Neuron (in vitro differentiated cells): ENCODE results near the gene FAM83E.
"Not testable (repeated sequence)": the region's sequence is repeated elsewhere in the genome, so short reads cannot be mapped to it uniquely, and the experiment has no call there.

ENCODE experiments used
- H2AFZ ChIP-seq: one replicate; pipeline ENCODE4 v1.6.1; 2013; ENCODE audit warnings: low read depth, mild to moderate bottlenecking, inconsistent platforms, low read length, moderate library complexity
- H3K27me3 ChIP-seq: one replicate; pipeline ENCODE4 v1.6.1; 2013; ENCODE audit warnings: low read length; ENCODE audit not compliant: insufficient read depth
- H3K36me3 ChIP-seq: one replicate; pipeline ENCODE4 v1.6.1; 2013; ENCODE audit warnings: low read length; ENCODE audit not compliant: insufficient read depth
- H3K4me1 ChIP-seq: one replicate; pipeline ENCODE4 v1.6.1; 2013; ENCODE audit warnings: low read length; ENCODE audit not compliant: insufficient read depth
- H3K4me3 ChIP-seq: 2 replicates; pipeline ENCODE4 v1.5.1; 2013; ENCODE audit warnings: mild to moderate bottlenecking, low read length, moderate library complexity
- H3K9me3 ChIP-seq: one replicate; pipeline ENCODE4 v1.6.1; 2013; ENCODE audit warnings: low read length

Gene FAM83E

GRCh38 chr19:48587387-48587786 is 27.5 kb downstream of the FAM83E start:
- no peaks in the 10 kb centered on the region for H3K9me3 ChIP-seq
- H3K27me3 ChIP-seq = no peaks in the 10 kb centered on the region
- H3K36me3 ChIP-seq = no peaks in the 10 kb centered on the region
- no peak overlapping the region for H3K4me3 ChIP-seq
- peaks cover 7% of the 10 kb centered on the region for H3K4me1 ChIP-seq
- H2AFZ ChIP-seq = no peak overlapping the region

- H3K36me3 ChIP-seq = no peaks in the 10 kb centered on the region
- H3K9me3 ChIP-seq = no peaks in the 10 kb centered on the region
- H2AFZ ChIP-seq = no peak overlapping the region
- no peaks in the 10 kb centered on the region for H3K27me3 ChIP-seq
- peaks cover 3% of the 10 kb centered on the region for H3K4me1 ChIP-seq
- no peak overlapping the region for H3K4me3 ChIP-seq
Observed at GRCh38 chr19:48582168-48582567, 32.7 kb downstream of the FAM83E start.

GRCh38 chr19:48578891-48579290 is 36.0 kb downstream of the FAM83E start:
- H2AFZ ChIP-seq = no peak overlapping the region
- no peaks in the 10 kb centered on the region for H3K9me3 ChIP-seq
- peaks cover under 1% of the 10 kb centered on the region for H3K4me1 ChIP-seq

GRCh38 chr19:48577908-48578307 is 37.0 kb downstream of the FAM83E start:
- not testable (repeated sequence) for H3K27me3 ChIP-seq, H3K4me3 ChIP-seq, H3K36me3 ChIP-seq, H3K4me1 ChIP-seq, H2AFZ ChIP-seq, H3K9me3 ChIP-seq

More at GRCh38 chr19:48578891-48579290, 36.0 kb downstream of the FAM83E start:
- Histone ChIP-seq H3K27me3 (no peaks in the 10 kb centered on the region), H3K4me3 (no peak overlapping the region), H3K36me3 (no peaks in the 10 kb centered on the region)

GRCh38 chr19:48575931-48576622 is 38.8 kb downstream of the FAM83E start:
- no peak overlapping the region for H2AFZ ChIP-seq
- no peaks in the 10 kb centered on the region for H3K36me3 ChIP-seq
- H3K27me3 ChIP-seq = peaks cover 3% of the 10 kb centered on the region
- H3K4me1 ChIP-seq = peaks cover 3% of the 10 kb centered on the region
- no peak overlapping the region for H3K4me3 ChIP-seq
- H3K9me3 ChIP-seq = no peaks in the 10 kb centered on the region

- peaks cover 10% of the 10 kb centered on the region for H3K4me1 ChIP-seq
- no peaks in the 10 kb centered on the region for H3K9me3 ChIP-seq
- H3K27me3 ChIP-seq = peaks cover 12% of the 10 kb centered on the region
- H2AFZ ChIP-seq = no peak overlapping the region
- H3K36me3 ChIP-seq = no peaks in the 10 kb centered on the region
- no peak overlapping the region for H3K4me3 ChIP-seq
Observed at GRCh38 chr19:48573163-48573505, 41.7 kb downstream of the FAM83E start.

- H3K36me3 ChIP-seq = no peaks in the 10 kb centered on the region
- no peak overlapping the region for H3K4me3 ChIP-seq
- H3K9me3 ChIP-seq = no peaks in the 10 kb centered on the region
- peaks cover 23% of the 10 kb centered on the region for H3K27me3 ChIP-seq
- peaks cover 10% of the 10 kb centered on the region for H3K4me1 ChIP-seq
- H2AFZ ChIP-seq = no peak overlapping the region
Observed at GRCh38 chr19:48571378-48572162, 43.3 kb downstream of the FAM83E start.

GRCh38 chr19:48569814-48570213 is 45.1 kb downstream of the FAM83E start:
- no peak overlapping the region for H2AFZ ChIP-seq
- no peaks in the 10 kb centered on the region for H3K9me3 ChIP-seq
- peaks cover 23% of the 10 kb centered on the region for H3K27me3 ChIP-seq
- no peak overlapping the region for H3K4me3 ChIP-seq
- peaks cover 10% of the 10 kb centered on the region for H3K4me1 ChIP-seq
- no peaks in the 10 kb centered on the region for H3K36me3 ChIP-seq

- peaks cover 10% of the 10 kb centered on the region for H3K4me1 ChIP-seq
- no peak overlapping the region for H2AFZ ChIP-seq
- no peak overlapping the region for H3K4me3 ChIP-seq
- H3K27me3 ChIP-seq = peaks cover 23% of the 10 kb centered on the region
- no peaks in the 10 kb centered on the region for H3K36me3 ChIP-seq
- H3K9me3 ChIP-seq = no peaks in the 10 kb centered on the region
Observed at GRCh38 chr19:48568345-48568886, 46.5 kb downstream of the FAM83E start.

GRCh38 chr19:48565090-48565489 is 49.8 kb downstream of the FAM83E start:
- Histone ChIP-seq H3K36me3 (no peaks in the 10 kb centered on the region), H3K27me3 (peaks cover 18% of the 10 kb centered on the region), H3K4me1 (peaks cover 6% of the 10 kb centered on the region), H2AFZ (no peak overlapping the region), H3K4me3 (no peak overlapping the region), H3K9me3 (no peaks in the 10 kb centered on the region)
